Stimulated activated CD4-positive, alpha-beta T cell treated with anti-CD3 and anti-CD28 coated beads, Interleukin-2, amount 100 ng/mL, for 24 hours (primary cell): ENCODE results near the gene BDH1.
"Not testable (repeated sequence)": the region's sequence is repeated elsewhere in the genome, so short reads cannot be mapped to it uniquely, and the experiment has no call there.

Experiments used
- DNase-seq, 2 donors: peaks; one replicate each; pipeline ENCODE4 v3.0.0-alpha.2; 2020

Gene BDH1

GRCh38 chr3:197520311-197521276, 35.2 kb downstream of the BDH1 start:
- DNase-seq: no peak

DNA sequence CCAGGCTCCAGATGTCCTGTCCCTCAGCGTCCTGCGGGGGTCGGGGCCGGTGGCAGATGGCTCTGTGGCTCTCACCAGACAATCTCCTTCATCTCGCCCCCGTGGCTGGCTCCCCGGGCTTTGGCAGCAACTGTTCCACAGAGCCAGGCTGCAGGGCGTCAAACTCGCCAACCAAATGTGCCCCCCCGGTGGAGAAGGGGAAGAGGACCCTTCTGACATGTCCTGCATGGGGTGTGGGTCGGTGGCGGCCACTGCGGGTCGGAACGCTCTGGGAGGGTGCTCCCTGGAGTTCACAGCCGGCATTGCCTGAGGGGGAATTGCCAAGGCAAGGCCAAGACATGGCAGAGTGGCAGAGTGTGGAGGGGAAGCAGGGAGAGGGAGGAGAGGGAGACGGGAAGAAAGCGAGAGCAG, 36.0 kb downstream of the BDH1 start:
- no peak for DNase-seq

DNA sequence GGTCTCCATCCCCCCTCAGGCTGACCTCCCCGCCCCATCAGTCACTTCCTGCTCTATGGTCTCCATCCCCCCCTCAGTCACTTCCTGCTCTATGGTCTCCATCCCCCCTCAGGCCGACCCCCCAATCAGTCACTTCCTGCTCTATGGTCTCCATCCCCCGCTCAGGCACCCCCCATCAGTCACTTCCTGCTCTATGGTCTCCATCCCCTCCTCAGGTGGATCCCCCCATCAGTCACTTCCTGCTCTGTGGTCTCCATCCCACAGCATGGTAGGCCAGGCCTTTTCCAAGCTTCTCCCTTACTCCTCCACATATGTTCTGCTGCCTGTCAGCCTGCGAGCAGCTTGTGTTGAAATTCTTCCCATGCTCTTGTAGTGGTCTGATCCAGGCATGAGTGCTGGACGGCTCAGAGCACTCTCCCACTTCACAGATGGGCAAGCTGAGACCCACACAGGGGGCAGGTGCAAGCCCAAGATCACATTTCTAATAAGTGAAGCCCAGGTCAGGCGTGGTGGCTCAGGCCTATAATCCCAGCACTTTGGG, 36.8 kb downstream of the BDH1 start:
- no peak for DNase-seq

GRCh38 chr3:197517922-197518683, 37.7 kb downstream of the BDH1 start:
- DNase-seq: not testable (repeated sequence)

GRCh38 chr3:197516890-197517606, 38.7 kb downstream of the BDH1 start:
- not testable (repeated sequence) for DNase-seq

- DNase-seq: peak; percentile 61 to 69
These were observed 39.3 kb downstream of the BDH1 start for GRCh38 chr3:197516517-197516889.

DNA sequence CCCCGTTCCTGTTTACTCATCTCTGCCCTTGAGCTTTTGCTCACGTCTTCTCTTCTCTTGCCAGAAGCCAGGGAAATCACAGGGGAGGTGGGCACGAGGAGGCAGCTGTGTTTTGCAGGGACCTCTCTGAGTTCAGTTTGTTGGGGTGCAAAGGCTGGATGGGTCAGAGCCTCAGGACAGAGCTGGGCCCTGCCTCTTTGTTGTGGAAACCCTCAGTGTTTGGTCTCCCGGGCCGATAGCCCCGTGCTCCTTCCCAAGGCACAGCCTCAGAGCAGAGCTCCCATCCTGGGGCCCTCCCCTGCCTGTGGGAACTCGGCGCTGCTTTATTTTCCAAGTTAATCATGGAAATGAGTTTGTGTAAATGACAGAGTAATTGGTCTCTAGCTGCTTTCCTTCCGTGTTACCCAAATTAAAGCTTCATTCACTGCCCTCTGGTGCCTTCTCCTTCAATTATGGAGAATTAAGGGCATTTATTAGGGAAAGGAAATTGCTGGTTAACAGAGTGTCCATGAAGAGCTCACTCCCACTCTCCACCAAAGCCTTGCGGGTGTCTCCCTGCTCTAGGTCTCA, 40.9 kb downstream of the BDH1 start:
- no peak for DNase-seq

- DNase-seq: no peak
These were observed 41.6 kb downstream of the BDH1 start for GRCh38 chr3:197513953-197514785.

DNA sequence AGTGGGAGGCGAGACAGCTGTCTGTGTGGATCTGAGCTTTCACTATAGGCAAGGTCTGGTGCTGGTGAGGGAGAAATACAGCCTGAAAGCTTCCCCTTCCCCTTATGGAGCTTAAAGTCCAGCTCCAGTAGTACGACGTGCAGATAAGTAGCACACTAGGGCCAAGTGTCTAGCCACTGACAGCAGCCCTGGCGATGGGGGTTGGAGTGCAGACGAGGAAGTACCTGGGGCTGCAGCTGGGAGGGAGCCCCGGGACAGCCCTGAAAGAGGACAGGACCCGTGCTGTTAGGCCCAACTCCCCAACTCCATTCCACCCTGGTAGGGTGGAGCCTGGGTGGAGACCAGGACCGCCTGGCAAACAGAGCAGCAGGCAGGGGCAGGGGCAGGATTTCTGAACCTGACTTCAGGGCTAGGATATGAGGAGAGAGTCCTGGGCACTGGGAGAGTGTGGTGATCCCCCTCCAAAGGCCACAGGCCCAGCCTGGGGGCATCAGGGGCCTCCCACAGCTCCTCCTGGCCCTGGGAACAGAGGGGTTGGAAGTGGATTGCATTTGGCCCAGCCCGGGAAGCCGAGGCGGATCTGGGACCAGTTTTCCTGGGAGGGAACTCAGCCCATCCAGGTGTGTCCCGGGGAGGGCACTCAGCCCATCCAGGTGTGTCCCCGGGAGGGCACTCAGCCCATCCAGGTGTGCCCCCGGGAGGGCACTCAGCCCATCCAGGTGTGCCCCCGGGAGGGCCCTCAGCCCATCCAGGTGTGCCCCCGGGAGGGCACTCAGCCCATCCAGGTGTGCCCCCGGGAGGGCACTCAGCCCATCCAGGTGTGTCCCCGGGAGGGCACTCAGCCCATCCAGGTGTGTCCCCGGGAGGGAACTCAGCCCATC, 42.8 kb downstream of the BDH1 start:
- no peak for DNase-seq

GRCh38 chr3:197511853-197512635, 43.7 kb downstream of the BDH1 start:
- no peak for DNase-seq

GRCh38 chr3:197511130-197511529, 44.6 kb downstream of the BDH1 start:
- no peak for DNase-seq

GRCh38 chr3:197510642-197511018, 45.1 kb downstream of the BDH1 start:
- DNase-seq: no peak

DNA sequence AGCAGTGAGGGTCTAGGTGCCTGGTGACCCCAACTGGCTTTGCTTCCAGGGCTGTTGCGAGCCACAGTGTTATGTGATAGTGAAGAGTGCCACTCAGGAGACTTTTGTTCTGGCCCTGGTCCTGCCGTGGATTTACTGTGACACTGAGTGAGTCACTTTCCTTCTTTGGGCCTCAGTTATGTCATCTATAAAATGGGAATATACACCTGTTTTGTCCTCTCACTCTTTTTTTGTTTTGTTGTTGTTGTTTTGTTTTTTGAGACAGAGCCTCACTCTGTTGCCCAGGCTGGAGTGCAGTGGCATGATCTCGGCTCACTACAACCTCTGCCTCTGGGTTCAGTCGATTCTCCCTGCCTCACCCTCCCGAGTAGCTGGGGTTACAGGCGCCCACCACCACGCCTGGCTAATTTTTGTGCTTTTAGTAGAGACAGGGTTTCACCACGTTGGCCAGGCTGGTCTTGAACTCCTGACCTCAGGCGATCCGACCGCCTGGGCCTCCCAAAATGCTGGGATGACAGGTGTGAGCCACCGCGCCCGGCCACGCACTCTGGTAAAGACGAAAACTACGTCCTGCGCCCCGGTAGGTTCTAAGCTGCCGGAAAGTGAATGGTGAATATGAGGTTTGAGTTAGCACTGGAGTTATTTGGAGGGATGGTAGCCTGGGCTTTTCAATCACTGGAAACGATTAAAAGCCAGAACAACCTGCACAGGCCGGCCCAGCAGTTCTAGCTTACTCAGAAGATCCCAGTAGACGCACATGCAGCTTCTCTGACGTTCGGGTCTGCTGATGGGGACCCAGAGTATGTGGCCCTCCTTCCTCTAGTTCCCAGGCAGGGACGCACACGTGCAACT, 46.6 kb downstream of the BDH1 start:
- DNase-seq: no peak

DNA sequence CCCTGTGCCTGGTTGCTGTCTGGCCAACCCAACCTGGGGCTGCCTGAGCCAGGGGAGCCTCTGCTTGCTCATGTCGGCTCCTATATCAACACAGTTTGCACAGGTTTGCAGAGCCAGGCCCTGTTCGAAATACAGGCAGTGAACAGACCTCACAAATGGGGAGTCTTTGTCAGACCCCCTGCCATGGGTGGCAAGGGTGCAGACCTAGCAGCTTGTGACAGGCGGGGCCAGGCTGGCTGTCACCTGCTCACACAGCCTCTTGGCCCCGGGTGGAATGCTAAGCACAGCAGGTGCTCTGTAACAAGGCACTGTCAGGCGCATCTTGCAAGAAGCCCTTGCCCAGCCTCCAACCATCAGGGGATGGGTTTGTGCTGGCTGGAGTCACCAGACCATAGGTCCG, 47.3 kb downstream of the BDH1 start:
- DNase-seq: no peak

GRCh38 chr3:197508051-197508451, 47.7 kb downstream of the BDH1 start:
- DNase-seq: no peak

DNA sequence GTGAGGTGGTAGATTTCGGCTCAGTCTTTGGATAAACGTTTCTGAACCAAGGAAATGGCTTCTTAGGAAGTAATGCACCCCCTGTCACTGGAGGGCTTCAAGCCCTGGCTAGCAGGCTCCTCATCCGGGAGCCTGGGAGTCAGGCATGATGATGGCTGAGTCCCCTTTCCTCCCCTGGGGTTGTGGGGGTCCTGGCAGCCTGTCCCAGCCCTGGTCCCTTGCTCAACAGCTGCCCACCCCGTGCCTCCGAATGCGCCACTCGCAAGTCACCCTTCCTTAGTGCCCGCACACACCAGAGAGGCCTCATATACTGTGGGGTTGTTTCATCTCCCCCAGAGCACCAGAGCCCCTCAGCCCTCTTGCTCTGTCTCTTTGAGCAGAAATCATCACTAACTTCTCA, 48.2 kb downstream of the BDH1 start:
- DNase-seq: no peak

GRCh38 chr3:197507081-197507480, 48.7 kb downstream of the BDH1 start:
- DNase-seq: no peak

DNA sequence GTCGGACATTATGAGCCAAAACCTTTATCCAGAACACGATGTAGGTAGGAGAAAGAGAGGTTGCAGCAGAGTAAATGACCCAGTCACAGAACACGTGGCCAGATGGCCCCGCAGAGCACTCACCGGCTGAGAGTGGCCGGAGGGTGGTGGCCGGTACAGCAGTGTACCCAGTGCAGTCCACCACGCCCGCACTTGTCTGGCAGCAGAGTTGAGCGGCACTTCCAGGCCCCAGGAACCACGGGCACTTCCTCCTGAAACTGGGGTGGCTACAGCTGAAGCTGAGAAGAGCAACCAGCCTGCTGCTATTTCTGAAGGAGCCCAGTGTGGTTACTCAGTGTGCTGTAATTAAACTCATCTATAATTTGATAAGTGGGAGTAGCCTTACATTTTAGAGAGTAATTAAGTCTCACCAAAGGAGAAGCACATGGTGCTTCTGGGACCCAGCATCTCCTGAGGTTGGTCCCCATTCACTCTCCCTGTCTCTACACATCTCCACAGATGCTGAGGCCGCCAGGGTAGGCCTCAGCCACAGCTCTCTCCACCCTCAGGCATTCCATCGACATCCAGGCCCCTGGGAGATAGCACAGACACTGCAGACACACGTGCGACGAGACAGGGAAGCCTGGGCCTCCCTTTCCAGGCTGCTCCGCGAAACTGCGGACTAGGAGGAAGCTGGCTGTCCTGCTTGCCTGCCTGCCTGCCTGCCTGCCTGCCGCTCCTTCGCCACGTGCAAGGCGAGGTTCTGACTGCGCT, 49.8 kb downstream of the BDH1 start:
- no peak for DNase-seq
